Activated effector memory CD4-positive, alpha-beta T cell treated with anti-CD3 and anti-CD28 coated beads, Interleukin-2, amount 50 U/mL, for 16 hours (primary cell): ENCODE results near the gene LTBP2.
A peak's percentile ranks its signal among the peaks of the same experiment; 100 is the strongest.

Experiments used
- DNase-seq: peaks from one replicate; pipeline ENCODE4 v3.0.0-alpha.2; 2020

LTBP2 gene

GRCh38 chr14:74503938-74504335 is 108.1 kb downstream of the LTBP2 start:
- no peak for DNase-seq

- DNase-seq = no peak
Observed at GRCh38 chr14:74503291-74503937, 108.6 kb downstream of the LTBP2 start.

GRCh38 chr14:74502236-74503019 is 109.6 kb downstream of the LTBP2 start:
- DNase-seq = no peak

GRCh38 chr14:74501691-74502090 is 110.3 kb downstream of the LTBP2 start:
- no peak for DNase-seq

- no peak for DNase-seq
Observed at GRCh38 chr14:74501135-74501614, 110.9 kb downstream of the LTBP2 start.

- no peak for DNase-seq
Observed at GRCh38 chr14:74500417-74501134, 111.5 kb downstream of the LTBP2 start.

GRCh38 chr14:74495356-74495755 is 116.7 kb downstream of the LTBP2 start:
- no peak for DNase-seq

GRCh38 chr14:74493343-74494261 is 118.4 kb downstream of the LTBP2 start, which contains the start of gene ISCA2:
TSS of gene ISCA2 (plus strand) at chr14:74493765. CDS start at chr14:74493775, 10 bp downstream.
- peak; percentile 100 for DNase-seq

GRCh38 chr14:74492776-74493342 is 119.2 kb downstream of the LTBP2 start, which contains the start of gene NPC2:
TSS of gene NPC2 (minus strand) at chr14:74493305. CDS start at chr14:74493274, 31 bp downstream.
- no peak for DNase-seq

- no peak for DNase-seq
Observed at GRCh38 chr14:74491956-74492775, 119.9 kb downstream of the LTBP2 start.

GRCh38 chr14:74490486-74490885 is 121.6 kb downstream of the LTBP2 start:
- DNase-seq = no peak

GRCh38 chr14:74488786-74489397 is 123.1 kb downstream of the LTBP2 start:
- no peak for DNase-seq

GRCh38 chr14:74486164-74486563 is 125.9 kb downstream of the LTBP2 start:
- DNase-seq = no peak

- DNase-seq = no peak
Observed at GRCh38 chr14:74483321-74483720, 128.7 kb downstream of the LTBP2 start.

GRCh38 chr14:74482571-74482970 is 129.5 kb downstream of the LTBP2 start:
- no peak for DNase-seq

- DNase-seq = no peak
Observed at GRCh38 chr14:74480046-74480445, 132.0 kb downstream of the LTBP2 start.

- DNase-seq = no peak
Observed at GRCh38 chr14:74478996-74479635, 132.9 kb downstream of the LTBP2 start.

GRCh38 chr14:74476607-74477006 is 135.4 kb downstream of the LTBP2 start:
- no peak for DNase-seq

- DNase-seq = no peak
Observed at GRCh38 chr14:74476107-74476506, 135.9 kb downstream of the LTBP2 start.

GRCh38 chr14:74475678-74476077 is 136.4 kb downstream of the LTBP2 start:
- no peak for DNase-seq
